Ishikawa (cell line): ENCODE data around the gene PRKCD.

Experiments
- CEBPB ChIP-seq: IDR thresholded peaks from 2 replicates; pipeline ENCODE4 v1.6.1; 2012
- CREB1 ChIP-seq: IDR thresholded peaks from 2 replicates; pipeline ENCODE4 v1.6.1; 2012; ENCODE audit warnings: low read depth
- EGR1 ChIP-seq: IDR thresholded peaks from 2 replicates; pipeline ENCODE4 v1.6.1; 2012
- EP300 ChIP-seq: IDR thresholded peaks from 2 replicates; pipeline ENCODE4 v1.6.1; 2012; ENCODE audit warnings: borderline replicate concordance
- FOXM1 ChIP-seq: IDR thresholded peaks from 2 replicates; pipeline ENCODE4 v1.6.1; 2012; ENCODE audit warnings: low read depth, borderline replicate concordance
- NFIC ChIP-seq: IDR thresholded peaks from 2 replicates; pipeline ENCODE4 v1.6.1; 2012
- RAD21 ChIP-seq: IDR thresholded peaks from 2 replicates; pipeline ENCODE4 v1.6.1; 2012; ENCODE audit warnings: low read depth
- TAF1 ChIP-seq: IDR thresholded peaks from 2 replicates; pipeline ENCODE4 v1.6.1; 2012; ENCODE audit warnings: low read depth, mild to moderate bottlenecking
- TCF12 ChIP-seq: IDR thresholded peaks from 2 replicates; pipeline ENCODE4 v1.6.1; 2012; ENCODE audit warnings: low read depth
- TEAD4 ChIP-seq: IDR thresholded peaks from 2 replicates; pipeline ENCODE4 v1.6.1; 2012
- YY1 ChIP-seq: IDR thresholded peaks from 2 replicates; pipeline ENCODE4 v1.6.1; 2012; ENCODE audit warnings: low read depth
- ZBTB7A ChIP-seq: IDR thresholded peaks from 2 replicates; pipeline ENCODE4 v1.6.1; 2012; ENCODE audit warnings: low read depth
- TF ChIP-seq, protein P1 (sequence below): IDR thresholded peaks from 2 replicates; pipeline ENCODE4 v1.6.1; 2012; ENCODE audit warnings: low read depth, mild to moderate bottlenecking
- TF ChIP-seq, protein P2 (sequence below): IDR thresholded peaks from 2 replicates; pipeline ENCODE4 v1.6.1; 2012
- TF ChIP-seq, protein P3 (sequence below): IDR thresholded peaks from 2 replicates; pipeline ENCODE4 v1.6.1; 2012

Gene PRKCD

DNA sequence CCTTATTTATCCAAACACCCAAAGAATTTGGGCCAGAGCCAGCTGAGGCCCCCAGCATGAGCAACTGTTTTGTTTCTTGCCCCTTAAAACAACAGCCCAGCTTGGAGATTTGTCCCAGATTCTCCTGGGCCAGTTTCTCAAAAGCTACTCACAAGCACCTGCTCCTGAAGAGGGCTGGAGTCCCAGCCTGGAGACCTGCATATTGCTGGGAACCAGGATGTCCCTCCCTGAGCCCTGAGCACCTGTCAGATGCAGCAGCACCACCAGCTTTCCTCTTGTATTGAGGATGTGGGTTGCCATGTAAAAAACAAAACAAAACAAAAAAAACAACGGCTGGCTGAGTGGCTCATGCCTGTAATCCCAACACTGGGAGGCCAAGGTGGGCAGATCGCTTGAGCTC is 23.8 kb upstream of the PRKCD start:
- TF ChIP-seq CREB1: no peak
- TF ChIP-seq FOXM1: no peak
- TF ChIP-seq, protein P1, sequence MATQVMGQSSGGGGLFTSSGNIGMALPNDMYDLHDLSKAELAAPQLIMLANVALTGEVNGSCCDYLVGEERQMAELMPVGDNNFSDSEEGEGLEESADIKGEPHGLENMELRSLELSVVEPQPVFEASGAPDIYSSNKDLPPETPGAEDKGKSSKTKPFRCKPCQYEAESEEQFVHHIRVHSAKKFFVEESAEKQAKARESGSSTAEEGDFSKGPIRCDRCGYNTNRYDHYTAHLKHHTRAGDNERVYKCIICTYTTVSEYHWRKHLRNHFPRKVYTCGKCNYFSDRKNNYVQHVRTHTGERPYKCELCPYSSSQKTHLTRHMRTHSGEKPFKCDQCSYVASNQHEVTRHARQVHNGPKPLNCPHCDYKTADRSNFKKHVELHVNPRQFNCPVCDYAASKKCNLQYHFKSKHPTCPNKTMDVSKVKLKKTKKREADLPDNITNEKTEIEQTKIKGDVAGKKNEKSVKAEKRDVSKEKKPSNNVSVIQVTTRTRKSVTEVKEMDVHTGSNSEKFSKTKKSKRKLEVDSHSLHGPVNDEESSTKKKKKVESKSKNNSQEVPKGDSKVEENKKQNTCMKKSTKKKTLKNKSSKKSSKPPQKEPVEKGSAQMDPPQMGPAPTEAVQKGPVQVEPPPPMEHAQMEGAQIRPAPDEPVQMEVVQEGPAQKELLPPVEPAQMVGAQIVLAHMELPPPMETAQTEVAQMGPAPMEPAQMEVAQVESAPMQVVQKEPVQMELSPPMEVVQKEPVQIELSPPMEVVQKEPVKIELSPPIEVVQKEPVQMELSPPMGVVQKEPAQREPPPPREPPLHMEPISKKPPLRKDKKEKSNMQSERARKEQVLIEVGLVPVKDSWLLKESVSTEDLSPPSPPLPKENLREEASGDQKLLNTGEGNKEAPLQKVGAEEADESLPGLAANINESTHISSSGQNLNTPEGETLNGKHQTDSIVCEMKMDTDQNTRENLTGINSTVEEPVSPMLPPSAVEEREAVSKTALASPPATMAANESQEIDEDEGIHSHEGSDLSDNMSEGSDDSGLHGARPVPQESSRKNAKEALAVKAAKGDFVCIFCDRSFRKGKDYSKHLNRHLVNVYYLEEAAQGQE: no peak
- no peak for TF ChIP-seq TEAD4
- no peak for TF ChIP-seq RAD21
- TF ChIP-seq, protein P2, sequence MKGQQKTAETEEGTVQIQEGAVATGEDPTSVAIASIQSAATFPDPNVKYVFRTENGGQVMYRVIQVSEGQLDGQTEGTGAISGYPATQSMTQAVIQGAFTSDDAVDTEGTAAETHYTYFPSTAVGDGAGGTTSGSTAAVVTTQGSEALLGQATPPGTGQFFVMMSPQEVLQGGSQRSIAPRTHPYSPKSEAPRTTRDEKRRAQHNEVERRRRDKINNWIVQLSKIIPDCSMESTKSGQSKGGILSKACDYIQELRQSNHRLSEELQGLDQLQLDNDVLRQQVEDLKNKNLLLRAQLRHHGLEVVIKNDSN: no peak
- TF ChIP-seq, protein P3, sequence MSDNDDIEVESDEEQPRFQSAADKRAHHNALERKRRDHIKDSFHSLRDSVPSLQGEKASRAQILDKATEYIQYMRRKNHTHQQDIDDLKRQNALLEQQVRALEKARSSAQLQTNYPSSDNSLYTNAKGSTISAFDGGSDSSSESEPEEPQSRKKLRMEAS: no peak
- no peak for TF ChIP-seq NFIC
- no peak for TF ChIP-seq TAF1
- no peak for TF ChIP-seq EGR1
- TF ChIP-seq CEBPB: no peak
- no peak for TF ChIP-seq EP300
- TF ChIP-seq YY1: no peak
- TF ChIP-seq ZBTB7A: no peak
- no peak for TF ChIP-seq TCF12

DNA sequence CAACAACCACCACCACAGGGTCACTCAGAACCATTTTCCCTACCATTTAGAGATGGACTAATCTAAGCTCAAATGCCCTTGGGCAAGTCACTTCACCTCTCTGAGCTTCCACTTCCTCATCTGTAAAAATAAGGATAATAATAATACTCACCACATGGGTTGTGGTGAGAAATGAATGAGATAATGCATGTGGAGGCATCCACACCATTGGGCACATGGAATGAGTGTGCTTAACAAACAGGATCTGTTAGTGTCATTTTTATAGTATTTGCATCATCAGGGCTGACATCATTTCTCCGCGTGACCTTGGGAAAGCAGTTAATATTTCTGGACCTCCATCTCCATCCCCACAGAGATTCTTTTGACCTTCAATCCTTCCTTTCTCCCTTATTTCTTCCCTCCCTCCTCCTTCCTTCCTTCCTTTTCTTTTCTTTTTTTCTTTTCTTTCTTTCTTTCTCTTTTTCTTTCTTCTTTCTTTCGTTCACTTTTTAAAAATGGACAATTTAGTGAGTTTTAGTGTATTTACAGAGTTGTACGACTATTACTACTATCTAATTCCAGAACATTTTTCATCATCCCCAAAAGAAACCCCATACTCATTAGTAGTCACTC is 23.1 kb upstream of the PRKCD start:
- TF ChIP-seq YY1: no peak
- TF ChIP-seq, protein P1: no peak
- TF ChIP-seq RAD21: no peak
- TF ChIP-seq TCF12: no peak
- TF ChIP-seq FOXM1: no peak
- no peak for TF ChIP-seq CEBPB

DNA sequence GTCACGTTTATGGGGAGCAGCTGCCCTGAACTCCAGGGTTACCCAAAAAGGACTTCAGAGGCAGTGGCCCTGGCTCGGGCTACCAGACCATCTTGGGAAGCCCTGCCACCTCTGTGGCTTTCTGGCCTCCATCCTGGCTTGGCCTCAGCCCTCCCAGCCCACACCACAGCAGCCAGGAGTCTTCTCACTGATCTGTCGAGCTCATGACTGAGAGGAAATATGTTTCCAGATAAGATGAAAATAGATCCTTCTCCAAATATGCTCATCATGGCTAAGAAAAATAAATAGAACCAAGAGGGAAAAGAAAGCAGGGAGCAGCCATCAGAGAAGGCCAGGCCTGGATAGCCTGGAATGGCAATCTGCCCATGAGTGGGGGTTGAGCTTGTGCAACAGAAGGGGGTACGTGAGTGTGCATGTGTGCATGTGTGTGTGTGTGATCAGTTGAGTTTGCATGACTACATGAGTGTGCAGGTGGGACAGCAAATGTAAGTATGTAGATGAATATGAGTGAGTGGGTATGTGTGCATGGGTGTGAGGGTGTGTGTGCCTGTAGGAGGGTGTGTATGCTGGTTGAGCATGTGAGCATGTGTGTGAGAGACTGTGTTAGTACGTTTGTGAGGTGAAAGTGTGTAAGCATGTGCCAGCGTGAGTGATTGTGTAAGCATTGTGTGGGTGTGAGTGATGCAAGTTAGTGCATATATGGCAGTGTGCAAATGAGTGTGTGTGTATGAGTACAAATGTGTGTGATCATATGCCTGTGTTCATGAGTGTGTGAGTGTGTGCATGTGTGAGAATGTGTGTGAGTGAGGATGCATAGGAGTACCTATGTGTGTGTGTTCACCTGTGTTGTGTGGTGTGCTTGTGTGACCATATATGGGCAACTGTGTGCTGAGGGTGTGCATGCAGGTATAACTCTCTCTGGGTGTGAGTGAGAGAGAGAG is 20.8 kb upstream of the PRKCD start:
- TF ChIP-seq TCF12 (no peak), CREB1 (no peak), CEBPB (no peak), NFIC (no peak)
- TF ChIP-seq, protein P2: no peak

DNA sequence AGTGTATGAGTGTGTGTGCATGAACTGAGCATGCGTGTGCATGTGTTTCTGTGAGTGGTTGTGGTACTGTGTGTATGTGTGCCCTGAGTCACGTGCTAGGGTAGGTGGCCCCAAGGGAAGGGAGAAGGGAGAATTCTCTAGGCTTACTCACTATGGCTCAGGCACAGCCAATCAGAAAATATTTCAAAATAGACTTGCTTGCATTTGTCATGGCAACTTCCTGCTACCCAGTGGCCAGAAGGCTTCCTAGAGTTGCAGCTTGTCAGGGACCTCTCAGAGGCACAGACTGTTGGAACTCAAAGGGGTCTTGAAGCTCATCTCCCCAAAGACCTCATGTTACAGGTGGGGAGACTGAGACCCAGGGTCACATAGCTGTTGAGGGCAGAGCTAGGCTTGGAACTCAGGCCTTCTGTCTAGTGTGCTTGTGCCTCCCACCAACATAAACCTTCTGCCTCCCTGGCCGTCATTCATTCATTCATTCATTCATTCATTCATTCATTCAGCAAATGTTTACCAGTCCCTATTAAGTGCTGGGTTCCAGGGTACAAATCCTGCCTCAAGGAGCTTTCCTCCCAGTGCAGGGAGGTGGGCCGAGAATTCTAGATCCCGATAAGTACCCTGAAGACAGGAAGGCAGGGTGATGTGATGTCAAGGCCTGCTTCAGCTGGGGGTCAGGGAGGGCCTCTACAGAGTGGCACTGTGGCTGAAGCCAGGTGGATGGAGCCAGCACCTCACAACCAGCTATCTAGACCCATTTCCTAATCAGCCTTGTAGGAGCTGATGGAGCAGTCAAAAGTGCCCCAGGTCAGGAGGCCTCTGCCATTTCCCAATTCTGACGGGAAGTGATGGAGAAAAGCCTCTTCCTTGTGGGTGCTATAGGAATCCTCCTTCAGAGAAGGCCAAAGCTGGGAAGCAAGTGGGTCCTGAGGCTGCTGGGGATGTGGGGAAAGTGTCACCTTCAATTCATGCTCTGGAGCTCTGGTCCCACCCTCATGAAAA is 19.9 kb upstream of the PRKCD start:
- TF ChIP-seq, protein P2: peak; percentile 69
- TF ChIP-seq CEBPB: no peak

DNA sequence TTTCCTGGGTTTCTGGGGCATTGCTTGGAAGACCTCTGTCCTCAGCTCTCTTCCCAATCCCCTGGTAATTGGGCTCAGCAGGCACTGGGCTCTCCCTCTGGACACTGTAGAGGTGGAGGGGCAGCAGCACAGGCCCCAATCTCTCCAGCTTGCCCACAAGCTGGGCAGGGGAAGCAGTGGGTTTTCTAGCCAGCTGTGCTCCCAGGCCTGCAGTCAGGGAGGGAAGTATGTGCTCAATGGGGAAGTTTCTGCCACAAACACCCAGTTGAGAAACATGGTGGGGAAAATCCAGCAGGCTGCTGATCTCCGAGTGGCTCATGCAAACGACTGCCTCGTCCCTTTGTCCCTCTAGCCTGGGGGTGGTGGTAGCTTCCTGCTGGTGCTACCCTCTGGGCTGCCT is 18.0 kb upstream of the PRKCD start:
- TF ChIP-seq TCF12 (no peak), FOXM1 (no peak), CREB1 (no peak), TAF1 (no peak), EP300 (no peak), NFIC (no peak), YY1 (no peak), EGR1 (no peak), ZBTB7A (no peak), CEBPB (no peak), RAD21 (no peak)
- TF ChIP-seq, protein P3: no peak
- TF ChIP-seq, protein P1: no peak
- TF ChIP-seq, protein P2: no peak
